Peyer's patch (tissue), 4 donors: ENCODE measurements around the gene ADCY9.

Experiments
- CTCF ChIP-seq, 6 experiments: fragments of 450-650 bp in 4 of 6; fragments of 200-600 bp in 2 of 6; sonication (generic) in 1 of 6; IDR thresholded peaks; one replicate each; pipeline ENCODE4 v1.5.1; 2017 to 2019; ENCODE audit warnings: antibody characterized with exemption in 6 of 6, mild to moderate bottlenecking in 3 of 6, moderate library complexity in 1 of 6
- POLR2A ChIP-seq, 2 donors: fragments of 450-650 bp; IDR thresholded peaks; one replicate each; pipeline ENCODE4 v1.5.1; 2017; ENCODE audit warnings: antibody characterized with exemption in 2 of 2, mild to moderate bottlenecking in 2 of 2, moderate library complexity in 2 of 2

DNA sequence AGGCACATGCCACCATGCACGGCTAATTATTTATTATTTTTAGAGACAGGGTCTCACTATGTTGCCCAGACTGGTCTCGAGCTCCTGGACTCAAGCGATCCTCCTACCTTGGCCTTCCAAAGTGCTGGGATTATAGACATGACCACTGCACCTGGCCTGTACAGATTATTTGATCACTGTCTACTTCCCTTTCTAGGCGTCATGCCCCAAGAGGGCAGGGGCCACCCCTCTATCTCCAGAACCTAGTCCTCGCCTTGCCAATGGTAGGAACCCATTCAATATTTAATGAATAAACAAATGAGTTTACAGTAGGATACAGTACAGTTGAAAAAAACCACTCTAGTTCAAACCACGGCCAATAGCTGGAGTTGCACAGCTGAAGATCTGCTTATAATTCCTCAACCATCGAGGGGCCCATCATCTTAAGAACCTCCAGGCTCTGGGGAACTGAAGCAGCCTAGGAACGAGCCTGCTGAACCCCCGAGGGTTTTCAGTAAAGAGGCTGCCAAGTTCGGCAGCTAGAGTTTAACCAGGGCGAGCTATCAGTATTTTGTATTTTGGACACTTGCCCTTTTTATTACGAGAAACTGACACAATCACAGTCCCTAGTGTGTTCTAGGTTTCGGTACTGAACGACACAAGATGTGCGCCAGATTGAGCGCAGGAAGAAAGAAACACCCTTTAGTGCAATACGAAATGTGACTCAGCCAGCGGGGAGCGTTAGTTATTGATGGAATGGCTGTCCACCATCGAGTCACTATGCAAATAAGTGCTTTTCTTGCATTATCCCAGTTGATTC is 14.6 kb downstream of the ADCY9 start:
- TF ChIP-seq CTCF (IDR thresholded peaks at IDR 0.05) (no peak), POLR2A (IDR thresholded peaks at IDR 0.05) (no peak)
